ENCODE results near the gene KCNAB2. TPM values are rescaled to one million over a fixed set of nuclear protein-coding genes. Genes with fewer than 3 reads are reported as not detected.

Gene KCNAB2
- total RNA-seq, 1 donor from 2014 or later = 2.2 TPM

- Histone ChIP-seq H3K9me3 (ENCODE audit: low read depth) (no peaks in the 10 kb centered on the region), H3K36me3 (no peaks in the 10 kb centered on the region), H3F3A (ENCODE audit: low read depth) (no peaks in the 10 kb centered on the region), H3K4me1 (no peaks in the 10 kb centered on the region), H3K4me2 (no peak overlapping the region), H3K79me2 (ENCODE audit: low read depth) (no peaks in the 10 kb centered on the region), H2AFZ (replicated peaks) (no peak overlapping the region), H3K27me3 (no peaks in the 10 kb centered on the region), H3K4me3 (no peak overlapping the region), H4K20me1 (ENCODE audit: low read depth) (no peaks in the 10 kb centered on the region), H3K9ac (no peak overlapping the region), H3K27ac (no peak overlapping the region)
- TF ChIP-seq CTCF (IDR thresholded peaks at IDR 0.05) (no peak), EZH2phosphoT487 (IDR thresholded peaks at IDR 0.05) (no peak)
- no peaks in the 10 kb centered on the region for H3K4me1 Mint-ChIP-seq
- no peak overlapping the region for H3K27ac Mint-ChIP-seq
- H3K36me3 Mint-ChIP-seq = no peaks in the 10 kb centered on the region
- no peaks in the 10 kb centered on the region for H3K9me3 Mint-ChIP-seq
- peaks cover 8% of the 10 kb centered on the region for H3K27me3 Mint-ChIP-seq (ENCODE audit: insufficient read depth, low read depth)
- H3K4me3 Mint-ChIP-seq = no peak overlapping the region
- no peak for DNase-seq (ENCODE audit: low spot score)
These were observed 27.2 kb downstream of the KCNAB2 start for GRCh38 chr1:6072774-6073479.

- H3F3A ChIP-seq (ENCODE audit: low read depth) = no peaks in the 10 kb centered on the region
- Mint-ChIP-seq H3K27ac (no peak overlapping the region), H3K36me3 (no peaks in the 10 kb centered on the region), H3K27me3 (ENCODE audit: insufficient read depth, low read depth) (peaks cover 10% of the 10 kb centered on the region), H3K4me1 (no peaks in the 10 kb centered on the region), H3K9me3 (no peaks in the 10 kb centered on the region), H3K4me3 (no peak overlapping the region)
- no peaks in the 10 kb centered on the region for H3K36me3 ChIP-seq
- no peak overlapping the region for H2AFZ ChIP-seq (replicated peaks)
- TF ChIP-seq CTCF (IDR thresholded peaks at IDR 0.05) (no peak), EZH2phosphoT487 (IDR thresholded peaks at IDR 0.05) (no peak), EZH2 (IDR thresholded peaks at IDR 0.05) (no peak)
- H3K79me2 ChIP-seq (ENCODE audit: low read depth) = no peaks in the 10 kb centered on the region
- no peak overlapping the region for H3K9ac ChIP-seq
- H3K9me3 ChIP-seq (ENCODE audit: low read depth) = no peaks in the 10 kb centered on the region
- H3K27ac ChIP-seq = no peak overlapping the region
- H3K4me2 ChIP-seq = no peak overlapping the region
- H3K4me1 ChIP-seq = no peaks in the 10 kb centered on the region
- H4K20me1 ChIP-seq (ENCODE audit: low read depth) = no peaks in the 10 kb centered on the region
- H3K27me3 ChIP-seq = no peaks in the 10 kb centered on the region
- no peak overlapping the region for H3K4me3 ChIP-seq
- no peak for DNase-seq (ENCODE audit: low spot score)
These were observed 27.9 kb downstream of the KCNAB2 start for GRCh38 chr1:6073480-6074053.

DNA sequence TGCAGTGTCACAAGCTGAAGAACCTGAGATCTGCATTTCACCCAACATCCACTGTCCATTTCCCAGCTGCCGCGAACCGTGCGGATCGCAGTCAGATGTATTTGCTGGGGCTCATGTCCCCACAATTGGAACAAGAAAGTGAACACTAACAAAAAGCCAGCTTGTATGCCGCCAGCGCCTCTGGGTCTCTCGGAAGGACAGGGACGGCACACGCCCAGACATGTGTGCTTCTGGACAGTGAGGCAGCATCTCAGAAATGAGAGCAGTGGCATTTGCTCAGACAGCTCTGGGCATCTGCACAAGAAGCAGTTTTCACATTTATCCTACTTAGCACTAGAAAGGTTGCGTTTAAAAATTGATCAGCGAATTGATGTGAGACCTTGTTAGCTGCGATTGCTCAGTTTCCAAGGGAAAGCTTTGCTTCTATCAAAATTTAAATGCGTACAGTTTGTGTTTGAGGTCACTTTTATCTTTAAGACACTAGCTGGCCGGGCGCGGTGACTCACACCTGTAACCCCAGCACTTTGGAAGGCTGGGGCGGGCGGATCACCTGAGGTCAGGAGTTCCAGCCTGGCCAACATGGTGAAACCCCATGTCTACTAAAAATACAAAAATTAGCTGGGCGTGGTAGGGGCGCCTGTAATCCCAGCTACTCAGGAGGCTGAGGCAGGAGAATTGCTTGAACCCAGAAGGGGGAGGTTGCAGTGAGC, 28.7 kb downstream of the KCNAB2 start:
- H3K27me3 Mint-ChIP-seq (ENCODE audit: insufficient read depth, low read depth) = peaks cover 13% of the 10 kb centered on the region
- no peak for TF ChIP-seq EZH2phosphoT487 (IDR thresholded peaks at IDR 0.05)
- no peak for TF ChIP-seq CTCF (IDR thresholded peaks at IDR 0.05)
- no peak for TF ChIP-seq EZH2 (IDR thresholded peaks at IDR 0.05)
- H3K27ac Mint-ChIP-seq = no peak overlapping the region
- DNase-seq (ENCODE audit: low spot score) = no peak
- Histone ChIP-seq H3K27ac (no peak overlapping the region), H3K9me3 (ENCODE audit: low read depth) (no peaks in the 10 kb centered on the region), H2AFZ (replicated peaks) (no peak overlapping the region), H3K9ac (no peak overlapping the region), H3K36me3 (no peaks in the 10 kb centered on the region), H3K79me2 (ENCODE audit: low read depth) (no peaks in the 10 kb centered on the region), H3K4me2 (no peak overlapping the region), H3F3A (ENCODE audit: low read depth) (no peaks in the 10 kb centered on the region), H3K27me3 (no peaks in the 10 kb centered on the region), H3K4me3 (no peak overlapping the region), H4K20me1 (ENCODE audit: low read depth) (no peaks in the 10 kb centered on the region), H3K4me1 (no peaks in the 10 kb centered on the region)
- no peak overlapping the region for H3K4me3 Mint-ChIP-seq
- no peaks in the 10 kb centered on the region for H3K9me3 Mint-ChIP-seq
- H3K4me1 Mint-ChIP-seq = no peaks in the 10 kb centered on the region
- H3K36me3 Mint-ChIP-seq = no peaks in the 10 kb centered on the region
